GM15510 (cell line): Measurements from ENCODE around the gene TM7SF3.

Source experiments
- POLR2A ChIP-seq: IDR thresholded peaks from 3 replicates; pipeline ENCODE4 v1.6.1; 2011; ENCODE audit warnings: borderline replicate concordance; ENCODE audit not compliant: insufficient read length; ENCODE audit errors: extremely low read depth

TM7SF3 gene

DNA sequence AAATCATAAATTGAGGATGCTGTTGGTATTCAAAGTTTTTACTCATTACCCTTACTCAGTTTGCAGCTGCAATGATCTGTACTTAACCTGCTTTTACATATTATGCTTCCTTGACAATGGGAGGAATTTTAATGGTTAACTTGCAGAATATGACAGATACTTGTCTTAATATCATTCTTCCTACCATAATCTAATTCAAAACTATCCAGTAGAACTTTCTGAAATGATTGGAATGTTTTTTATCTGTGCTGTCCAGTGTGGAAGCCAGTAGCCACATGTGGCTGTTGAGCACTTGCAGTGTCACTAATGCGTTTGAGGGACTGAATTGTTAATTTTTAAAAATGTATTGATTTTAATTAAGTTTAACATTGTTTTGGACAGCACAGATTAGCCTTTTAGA lies 52.4 kb downstream of the TM7SF3 start:
- TF ChIP-seq POLR2A, result no peak

DNA sequence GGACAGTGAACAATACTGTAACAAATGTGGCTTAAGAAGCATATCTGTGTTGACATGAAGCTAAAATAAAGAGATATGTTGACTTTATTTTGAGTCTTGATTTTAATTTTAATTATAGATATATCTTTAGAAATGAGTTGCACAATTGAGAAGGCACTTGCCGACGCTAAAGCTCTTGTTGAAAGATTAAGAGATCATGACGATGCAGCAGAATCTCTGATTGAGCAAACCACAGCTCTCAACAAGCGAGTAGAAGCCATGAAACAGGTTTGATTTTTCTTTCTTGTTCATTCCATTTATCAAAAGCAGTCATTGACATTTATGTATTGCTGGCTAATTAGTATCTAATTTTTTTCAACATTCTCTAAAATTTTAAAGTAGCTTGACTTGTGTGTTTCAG lies 60.2 kb downstream of the TM7SF3 start:
- no peak for TF ChIP-seq POLR2A

DNA sequence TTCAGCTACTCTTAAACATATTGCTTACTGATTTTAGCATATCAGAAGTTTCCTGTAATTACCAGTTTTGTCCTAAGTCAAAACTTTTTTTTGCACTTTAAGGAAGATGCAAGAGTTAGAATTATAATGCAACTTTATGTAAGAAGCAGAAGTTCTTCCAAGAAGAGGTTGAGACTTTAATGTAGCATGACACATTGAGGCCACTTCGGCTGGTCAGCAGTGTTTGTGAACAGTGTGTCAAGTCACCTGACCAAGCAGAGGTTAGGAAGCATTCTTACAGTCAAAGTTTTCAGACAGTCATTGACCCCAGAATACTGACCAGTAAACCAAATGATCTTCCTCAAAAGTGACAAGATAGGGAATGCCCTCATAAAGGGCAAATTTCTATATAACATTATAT lies 60.7 kb downstream of the TM7SF3 start:
- no peak for TF ChIP-seq POLR2A

DNA sequence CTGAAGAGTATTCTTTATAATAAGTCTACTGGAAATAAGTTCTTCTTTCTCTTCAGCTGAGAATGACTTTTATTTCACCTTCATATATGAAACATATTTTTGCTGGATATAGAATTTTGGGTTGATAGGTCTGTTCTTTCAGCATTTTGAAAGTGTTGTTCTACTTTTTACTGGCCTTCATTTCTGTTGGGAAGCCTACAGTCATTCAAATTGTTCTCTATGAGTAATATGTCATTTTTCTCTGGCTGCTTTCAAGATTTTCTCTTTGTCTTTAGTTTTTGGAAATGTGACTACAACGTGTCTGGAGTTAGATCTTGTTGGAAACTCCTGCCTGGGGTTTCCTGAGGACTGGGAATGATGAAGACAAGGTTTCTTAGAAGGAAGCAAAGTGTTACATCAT lies 65.9 kb downstream of the TM7SF3 start:
- no peak for TF ChIP-seq POLR2A

DNA sequence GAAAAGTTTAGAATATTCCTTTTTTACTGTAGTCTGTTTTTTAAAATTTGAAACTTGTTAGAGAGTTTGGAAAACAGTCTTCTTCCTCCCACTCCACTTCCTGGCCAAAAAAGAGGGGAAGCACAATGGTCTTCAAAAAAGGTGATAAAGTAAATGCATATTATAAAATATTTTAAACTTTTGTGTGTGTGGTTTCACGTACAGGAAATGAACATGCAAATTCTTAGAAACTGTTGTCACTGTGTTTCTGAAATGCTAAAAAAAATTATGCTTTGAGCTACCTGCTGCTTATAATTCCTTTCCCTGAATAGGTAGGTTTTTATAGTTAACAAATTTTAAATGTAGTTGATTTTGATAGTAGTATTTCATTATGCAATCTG lies 73.0 kb downstream of the TM7SF3 start:
- no peak for TF ChIP-seq POLR2A

DNA sequence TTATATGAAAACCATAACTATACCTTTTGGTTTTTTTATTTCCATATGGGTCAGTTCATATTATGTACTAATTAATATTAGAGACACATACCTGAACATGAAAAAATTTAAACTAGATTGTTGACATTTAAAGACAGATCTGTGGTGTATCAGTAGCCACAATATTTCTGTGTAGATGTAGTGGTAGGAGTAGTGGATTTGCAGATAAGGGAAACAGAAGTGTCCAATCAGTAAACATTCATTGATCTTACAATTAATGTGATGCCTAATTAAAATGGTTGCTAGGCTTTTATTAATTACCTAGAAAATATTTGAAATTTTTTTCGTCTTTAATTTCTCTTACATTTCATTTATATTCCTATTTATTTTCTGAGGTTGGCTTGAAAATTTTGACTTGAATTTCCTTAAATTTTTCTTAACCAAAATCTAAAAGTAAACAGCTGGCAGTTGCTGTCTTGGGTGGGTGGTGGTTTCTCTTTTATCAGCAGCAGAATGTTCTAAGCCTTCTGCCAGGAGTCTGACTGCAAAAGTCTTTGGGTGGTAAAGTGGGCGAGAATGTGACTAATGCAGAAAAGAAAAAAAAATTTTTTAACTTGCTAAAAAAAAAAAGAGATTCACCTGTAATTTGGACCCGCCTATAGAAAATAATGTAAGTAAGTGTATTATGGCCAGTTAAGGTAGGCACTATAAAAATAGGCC lies 73.5 kb downstream of the TM7SF3 start:
- no peak for TF ChIP-seq POLR2A

DNA sequence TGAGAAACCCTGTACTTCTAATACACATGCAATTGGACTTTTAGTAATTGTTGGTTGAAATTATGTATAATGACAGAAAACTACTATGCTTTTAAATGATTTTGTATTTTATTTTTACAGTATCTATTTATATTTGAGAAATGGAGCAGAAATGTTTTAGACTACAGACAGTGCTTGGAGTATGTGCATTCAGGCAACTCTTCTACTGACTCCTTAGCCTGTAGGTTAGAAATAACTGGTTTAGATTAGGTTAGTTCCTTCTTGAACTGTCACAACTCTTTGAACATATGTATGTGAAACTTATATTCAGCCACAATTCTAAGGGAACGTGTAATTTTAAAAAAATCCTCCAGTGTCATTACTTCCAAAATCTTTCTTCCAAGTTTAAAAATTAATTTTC lies 74.2 kb downstream of the TM7SF3 start:
- TF ChIP-seq POLR2A, result no peak

DNA sequence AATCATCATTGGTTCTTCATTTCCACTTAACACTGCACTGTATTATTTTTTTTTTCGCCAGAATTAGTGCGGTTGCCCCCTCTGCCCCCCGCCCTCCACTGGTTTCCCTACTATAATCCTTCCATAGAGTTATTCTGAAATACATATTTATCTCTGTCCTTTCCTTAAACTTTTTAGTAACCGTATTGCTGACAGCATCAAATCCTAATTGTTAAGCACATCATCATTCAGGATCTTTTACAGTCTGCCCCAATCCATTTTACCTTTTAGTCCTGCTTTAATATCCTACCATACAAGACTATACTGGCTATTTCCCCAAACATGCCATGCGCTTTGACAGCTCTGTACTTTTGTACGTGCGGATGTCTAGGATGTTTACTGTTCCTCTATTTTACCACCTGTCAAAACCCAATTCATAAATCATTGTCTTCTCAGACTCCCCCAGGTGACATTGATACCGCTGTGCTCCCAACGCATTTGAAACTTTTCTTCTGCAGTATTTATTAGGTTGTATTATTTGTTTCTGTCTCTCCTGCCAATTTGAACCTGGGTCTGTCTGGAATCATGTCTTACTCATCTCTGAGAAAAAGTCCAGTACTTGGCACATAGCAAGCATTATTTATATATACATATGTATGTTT lies 74.9 kb downstream of the TM7SF3 start:
- TF ChIP-seq POLR2A, result no peak

DNA sequence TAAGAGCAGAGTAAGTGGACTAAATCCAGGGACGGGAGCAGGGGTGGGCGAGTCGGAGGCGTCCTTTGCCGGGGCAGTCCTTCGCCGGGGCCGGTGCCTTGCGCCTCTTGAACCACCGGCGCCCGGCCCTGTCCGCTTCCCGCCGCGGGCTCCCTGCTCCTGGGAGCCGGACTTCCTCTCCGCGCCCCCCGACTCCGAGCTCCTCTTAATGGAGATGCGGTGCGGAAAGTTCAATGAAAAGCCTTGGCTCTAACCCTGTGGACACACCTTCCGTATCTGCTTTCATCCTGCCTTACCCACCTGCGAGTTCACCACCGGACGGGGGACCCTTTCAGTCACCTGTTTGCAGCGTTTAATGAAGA lies 75.5 kb downstream of the TM7SF3 start:
- no peak for TF ChIP-seq POLR2A

DNA sequence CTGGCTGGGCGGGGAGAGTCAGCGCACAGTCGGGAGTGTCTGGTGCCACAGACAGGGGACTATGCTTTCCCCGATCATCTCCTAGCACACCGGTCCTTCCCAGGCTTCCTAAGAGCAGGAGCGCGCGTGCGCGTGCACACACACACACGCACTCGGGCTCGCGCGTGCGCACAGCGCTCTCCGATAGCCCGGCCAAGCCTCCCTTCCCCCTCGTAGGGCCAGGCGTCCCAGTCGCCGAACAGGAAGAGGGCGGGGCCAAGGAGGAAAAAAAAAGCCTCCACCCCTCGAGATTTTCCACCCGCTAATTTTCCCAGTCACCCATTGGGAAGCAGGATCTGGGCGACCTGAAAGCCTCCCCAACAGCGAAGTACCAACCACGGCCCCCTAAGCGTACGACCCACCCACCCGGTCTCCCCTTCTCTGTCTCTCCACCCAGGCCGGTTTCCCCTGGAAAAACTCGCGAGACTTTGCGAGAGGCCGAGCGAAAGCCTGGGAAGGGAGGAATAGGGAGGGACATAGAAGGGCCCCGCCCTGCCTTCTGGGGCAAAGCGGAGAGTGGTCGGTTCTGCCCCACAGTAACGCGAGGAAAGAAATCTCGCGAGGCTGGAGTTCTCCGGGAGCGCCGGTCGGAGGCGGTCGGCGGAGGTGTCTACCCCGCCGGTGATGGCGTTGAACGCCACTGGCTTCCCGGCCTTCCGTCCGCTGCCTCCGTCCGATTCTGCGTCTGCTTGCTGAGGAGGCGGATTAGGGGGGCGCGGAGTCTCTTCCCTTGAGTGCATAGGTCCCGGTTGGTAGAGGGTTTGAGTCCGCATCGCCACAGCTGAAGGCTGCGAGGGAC lies 76.1 kb downstream of the TM7SF3 start, which contains the start of the genes FGFR1OP2 and INTS13:
FGFR1OP2 (plus strand) TSS at position 608 of the 838 bp plus-strand sequence. CDS start 15,689 bp downstream, outside the sequence.
INTS13 (minus strand) TSS at position 119 of the 838 bp plus-strand sequence. CDS start 1,178 bp downstream, outside the sequence.
- TF ChIP-seq POLR2A, result peak; percentile 97

DNA sequence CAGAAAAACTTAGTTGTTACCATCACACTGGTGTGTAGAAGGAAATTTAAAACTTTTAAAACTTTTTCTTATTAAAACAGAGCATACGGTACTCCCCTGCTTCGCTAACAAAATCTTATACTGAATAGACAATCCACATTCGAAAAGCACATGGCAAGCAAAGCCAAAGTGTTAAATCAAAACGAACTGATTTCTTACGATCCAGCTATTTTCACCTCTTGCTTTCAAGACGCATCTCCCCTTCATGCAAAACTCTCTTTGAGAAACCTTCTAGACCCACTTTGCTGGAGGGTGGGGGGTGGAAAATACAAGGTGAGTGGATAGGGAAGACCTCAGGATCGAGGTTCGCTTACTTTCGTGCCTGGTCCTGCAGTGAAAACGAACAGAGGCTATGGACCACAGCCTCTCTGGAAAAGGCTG lies 76.7 kb downstream of the TM7SF3 start:
- no peak for TF ChIP-seq POLR2A

DNA sequence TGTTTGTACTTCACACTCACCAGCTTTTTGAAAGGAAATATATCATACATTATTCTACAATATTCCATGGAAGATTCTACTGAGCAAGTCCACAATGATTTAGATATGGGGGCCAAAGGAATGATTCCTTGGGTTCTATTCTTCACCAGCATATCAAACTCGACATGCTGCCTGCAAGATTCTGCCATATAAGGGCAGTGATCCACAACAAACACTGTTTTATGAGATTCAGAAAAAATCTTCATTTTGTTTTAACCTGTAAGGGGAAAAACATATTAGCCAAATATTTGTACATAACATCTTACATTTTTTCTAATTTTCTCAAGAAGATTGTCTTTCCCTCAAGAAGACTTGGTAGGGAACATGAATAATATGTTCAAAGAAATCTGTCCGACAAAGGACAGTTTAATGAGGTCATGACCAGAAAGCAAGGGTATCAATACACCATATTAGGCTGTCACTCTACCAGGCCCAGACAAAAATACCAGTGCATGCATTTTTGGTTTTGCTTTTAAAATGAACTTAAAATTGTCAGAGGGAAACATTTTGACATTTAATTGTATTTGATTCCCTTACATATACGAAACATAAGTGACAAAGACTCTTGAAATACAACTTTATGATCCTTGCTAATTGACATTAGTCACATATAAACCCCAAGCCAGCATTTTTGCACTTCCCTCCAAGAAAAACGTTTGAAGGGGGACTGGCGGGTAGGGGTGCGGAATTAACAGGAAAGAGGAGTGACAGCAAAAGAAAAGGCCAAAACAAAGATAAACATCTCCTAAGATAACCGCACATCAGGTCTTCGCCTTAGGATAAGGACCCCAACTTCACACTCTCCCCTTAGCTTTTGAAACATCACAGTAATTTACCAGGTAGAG lies 77.4 kb downstream of the TM7SF3 start:
- TF ChIP-seq POLR2A, result no peak

DNA sequence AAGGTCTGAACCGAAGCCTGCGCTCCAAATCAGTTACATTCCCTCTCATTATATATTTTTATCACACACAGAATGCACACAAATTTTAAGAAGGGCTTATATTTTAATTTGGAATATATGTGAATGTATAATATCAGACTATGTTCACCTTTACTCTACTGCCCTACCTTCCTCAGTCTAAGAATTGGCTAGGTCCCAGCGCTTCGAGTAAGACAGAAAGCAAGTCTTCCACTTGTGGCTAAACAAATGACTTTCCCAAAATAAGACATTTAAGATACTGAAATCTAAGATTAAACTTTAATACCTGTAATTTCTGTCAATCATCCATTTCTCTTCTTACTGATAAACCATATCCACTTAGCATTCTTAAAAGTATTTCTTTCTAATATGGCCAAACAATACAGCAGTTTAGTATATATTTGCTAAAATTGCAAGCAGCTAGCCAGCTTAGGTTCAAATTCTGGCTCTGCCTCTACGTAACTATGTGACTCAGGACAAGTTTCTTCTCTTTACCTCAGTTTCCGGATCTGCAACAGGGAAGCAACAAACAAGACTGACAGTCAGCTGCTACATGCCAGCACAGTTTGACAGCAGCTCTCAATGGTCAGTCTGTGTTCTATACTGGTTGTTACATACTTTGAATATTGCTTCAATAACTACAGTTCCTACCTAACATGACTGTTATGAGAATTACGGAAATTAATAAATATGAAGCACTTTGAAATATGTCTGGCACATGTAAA lies 78.4 kb downstream of the TM7SF3 start:
- no peak for TF ChIP-seq POLR2A

DNA sequence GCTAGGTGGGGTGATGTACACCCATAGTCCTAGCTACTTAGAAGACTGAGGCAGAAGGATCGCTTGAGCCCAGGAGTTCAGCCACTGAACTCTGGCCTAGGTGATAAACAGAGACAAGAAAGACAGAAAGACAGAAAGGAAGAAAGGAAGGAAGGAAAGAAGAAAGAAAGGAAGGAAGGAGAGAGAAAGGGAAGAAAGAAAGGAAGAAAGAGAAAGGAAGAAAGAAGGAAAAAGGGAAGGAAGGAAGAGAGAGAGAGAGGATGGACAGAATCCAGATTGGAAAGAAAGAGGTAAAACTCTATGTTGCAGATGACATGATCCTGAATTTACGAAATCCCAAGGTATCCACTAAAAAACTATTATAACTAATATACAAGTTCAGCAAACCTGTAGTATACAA lies 84.6 kb downstream of the TM7SF3 start:
- TF ChIP-seq POLR2A, result no peak
